NCI-H1092 (cell line): Measurements from ENCODE around the gene TRIO.

Source experiments
- DNase-seq: peaks from one replicate; lab custom pipeline; 2025; lab: John Stamatoyannopoulos, UW

Gene TRIO

DNA sequence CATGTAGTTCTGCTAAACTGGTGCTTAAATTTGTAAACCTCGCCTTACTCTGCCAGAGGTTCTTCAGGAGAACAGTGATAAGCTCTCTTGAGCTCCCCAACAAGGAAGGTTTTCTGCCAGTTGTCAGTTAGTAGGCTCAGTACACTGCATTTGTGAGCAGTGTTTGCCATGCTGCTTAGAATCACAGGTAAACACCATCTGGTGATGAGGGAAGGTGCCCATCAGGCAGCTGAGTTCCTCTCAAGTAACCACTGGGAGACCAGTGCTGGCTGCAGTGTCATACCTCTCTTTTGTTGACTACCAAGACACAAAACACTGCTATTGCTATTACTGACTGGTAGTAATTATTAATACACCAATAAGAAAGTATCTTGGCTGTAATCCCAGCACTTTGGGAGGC lies 252.3 kb downstream of the TRIO start:
- no peak for DNase-seq

DNA sequence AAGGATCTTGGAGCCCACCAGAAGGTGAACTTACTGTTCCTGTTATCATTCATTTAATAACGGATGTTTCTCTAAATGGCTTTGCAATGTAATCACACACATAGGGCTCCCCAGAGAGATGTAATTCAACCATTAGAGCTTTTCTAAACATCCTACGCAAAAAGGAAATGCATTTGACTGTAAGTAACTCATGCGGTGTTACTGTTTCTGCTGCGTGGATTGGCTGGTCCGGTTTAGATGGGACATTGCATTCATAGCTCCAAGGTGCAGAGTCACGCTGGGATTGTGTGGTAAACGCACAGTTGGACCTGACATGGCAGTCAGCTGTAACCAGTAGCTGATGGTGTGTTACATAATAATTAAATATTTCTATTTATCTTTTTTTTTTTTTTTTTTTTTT lies 252.9 kb downstream of the TRIO start:
- no peak for DNase-seq

DNA sequence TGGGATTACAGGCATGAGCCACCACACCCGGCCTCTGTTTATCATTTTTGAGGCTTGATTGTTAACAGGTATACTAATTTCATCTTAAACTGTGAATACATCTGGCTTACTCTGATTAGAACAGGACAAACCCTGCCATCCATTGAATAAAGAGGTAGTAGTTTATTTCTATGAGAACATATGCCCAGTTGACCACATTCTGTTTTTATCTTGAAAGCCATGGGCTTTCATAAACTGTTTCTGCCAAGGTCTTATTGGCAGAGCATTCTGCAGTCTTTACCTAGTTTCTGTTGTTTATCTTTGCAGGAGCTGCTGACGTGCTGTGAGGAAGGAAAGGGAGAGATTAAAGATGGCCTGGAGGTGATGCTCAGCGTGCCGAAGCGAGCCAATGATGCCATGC lies 253.6 kb downstream of the TRIO start:
- DNase-seq = no peak

DNA sequence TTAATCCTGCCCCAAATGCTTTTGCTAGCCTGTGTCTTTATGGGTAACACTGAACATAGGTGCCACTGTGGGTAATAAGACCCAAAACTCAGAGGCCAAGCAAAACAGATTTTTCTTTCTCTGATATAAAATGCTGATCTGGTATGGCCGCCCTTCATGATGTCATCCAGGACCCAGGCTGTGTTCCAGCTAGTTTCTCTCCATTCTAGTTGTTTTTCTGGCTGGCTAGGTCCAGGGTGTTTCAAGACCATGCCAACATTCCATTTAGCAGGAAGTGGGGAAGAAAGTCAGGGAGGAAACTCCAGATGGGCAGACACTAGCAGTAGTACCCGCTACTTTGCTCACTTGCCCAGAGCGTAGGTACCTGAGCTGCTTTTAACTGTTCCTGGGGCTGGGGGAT lies 254.6 kb downstream of the TRIO start:
- no peak for DNase-seq

DNA sequence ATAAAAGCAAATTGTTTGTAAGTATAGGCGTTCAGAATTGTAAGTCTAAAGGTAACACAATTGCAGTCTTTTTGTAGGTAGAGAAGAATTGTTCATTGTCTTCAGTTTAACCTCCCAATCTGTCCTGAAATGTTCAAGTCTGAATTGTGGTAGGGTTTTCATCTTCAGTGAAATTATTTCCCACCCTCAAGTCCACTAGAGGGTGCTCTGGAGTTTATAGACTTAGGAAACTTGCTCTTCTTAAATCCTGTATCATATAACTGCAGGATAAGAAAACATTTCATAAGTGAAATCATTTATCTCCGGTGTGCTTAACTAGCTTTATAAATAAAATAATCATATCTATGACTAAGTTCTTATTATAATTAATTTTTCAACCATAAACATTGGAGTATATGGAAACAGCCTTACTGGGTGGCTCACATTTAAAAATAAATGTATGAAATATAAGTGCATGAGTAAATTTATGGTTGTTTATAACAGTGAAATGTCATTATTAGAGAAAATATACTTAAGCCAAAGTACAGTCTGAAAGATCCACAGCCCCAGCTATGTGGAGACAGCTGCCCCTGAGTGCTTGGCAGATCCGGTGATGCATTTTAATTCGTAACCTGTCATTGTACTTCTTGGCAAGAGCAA lies 256.0 kb downstream of the TRIO start:
- DNase-seq = peak; percentile 44

DNA sequence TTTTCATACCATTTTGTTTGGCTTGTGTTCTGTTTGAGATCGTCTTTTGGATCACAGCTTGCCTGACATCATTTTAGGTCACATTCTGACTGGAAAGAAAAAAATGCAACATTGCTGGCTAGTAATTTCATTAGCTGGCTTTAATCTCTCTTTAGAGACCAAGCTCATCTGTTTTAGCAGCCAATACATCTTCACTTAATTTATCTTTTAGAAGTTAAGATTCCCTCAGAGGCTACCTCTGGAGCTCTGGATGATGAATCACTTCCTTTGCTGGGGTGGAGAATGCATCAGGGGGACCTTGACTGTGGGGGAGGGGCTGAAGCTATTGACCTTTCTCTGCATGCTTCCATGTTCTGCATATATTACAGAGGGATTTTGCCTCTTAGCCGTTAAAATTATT lies 256.9 kb downstream of the TRIO start:
- no peak for DNase-seq

DNA sequence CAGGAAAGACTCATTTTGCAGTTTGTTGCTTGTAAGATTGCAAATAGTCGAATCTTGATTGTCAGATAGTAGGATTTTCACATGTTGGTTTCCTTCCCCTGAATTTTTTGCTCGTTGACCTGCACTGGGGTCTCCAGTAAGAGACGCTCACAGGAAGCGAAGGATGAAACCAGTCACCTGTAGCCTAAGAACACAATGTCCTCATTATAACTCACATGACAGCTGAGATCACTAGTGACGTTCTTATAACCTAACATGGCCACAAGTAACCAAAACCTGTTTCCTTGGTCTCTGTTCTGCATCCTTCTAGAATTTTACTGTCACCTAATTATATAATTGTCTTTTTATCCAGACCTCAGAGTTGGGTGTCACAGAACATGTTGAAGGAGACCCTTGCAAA lies 257.5 kb downstream of the TRIO start:
- DNase-seq = no peak

DNA sequence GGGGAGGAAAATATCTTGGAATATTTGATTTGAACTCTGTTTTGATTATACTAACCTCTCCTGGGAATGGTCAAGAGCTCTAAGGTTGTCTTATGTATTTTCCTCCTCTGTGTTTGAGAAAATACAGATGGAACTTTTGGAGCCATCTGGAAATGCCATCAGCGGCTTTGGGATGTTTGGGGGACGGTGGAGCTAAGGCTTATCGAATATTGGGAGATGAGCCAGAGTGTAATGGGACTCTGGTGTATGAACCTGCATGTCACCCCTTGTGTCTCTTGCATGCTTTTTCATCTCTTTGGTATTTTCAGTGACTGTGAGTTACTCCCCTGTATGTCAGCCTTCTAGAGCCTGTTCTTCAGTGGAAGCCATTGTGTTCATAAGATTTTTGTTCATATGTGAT lies 258.5 kb downstream of the TRIO start:
- DNase-seq = no peak

DNA sequence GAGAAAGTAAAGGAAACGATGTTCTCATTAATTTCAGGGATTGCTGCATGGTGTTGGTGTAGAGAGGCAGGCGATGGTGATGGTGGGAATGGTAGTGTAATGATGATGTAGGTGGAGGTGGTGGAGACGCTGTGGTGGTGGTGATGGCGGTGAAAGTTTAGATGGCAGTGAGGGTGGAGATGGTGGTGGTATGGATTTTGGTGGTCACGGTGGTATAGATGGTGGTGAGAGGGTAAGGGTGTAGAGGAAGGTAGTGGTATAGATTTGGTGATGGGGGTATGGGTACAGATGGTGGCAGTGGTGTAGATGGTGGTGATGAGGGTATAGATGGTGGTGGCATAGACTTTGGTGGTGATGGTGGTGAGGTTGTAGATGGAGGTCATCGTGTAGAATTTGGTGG lies 259.3 kb downstream of the TRIO start:
- no peak for DNase-seq

DNA sequence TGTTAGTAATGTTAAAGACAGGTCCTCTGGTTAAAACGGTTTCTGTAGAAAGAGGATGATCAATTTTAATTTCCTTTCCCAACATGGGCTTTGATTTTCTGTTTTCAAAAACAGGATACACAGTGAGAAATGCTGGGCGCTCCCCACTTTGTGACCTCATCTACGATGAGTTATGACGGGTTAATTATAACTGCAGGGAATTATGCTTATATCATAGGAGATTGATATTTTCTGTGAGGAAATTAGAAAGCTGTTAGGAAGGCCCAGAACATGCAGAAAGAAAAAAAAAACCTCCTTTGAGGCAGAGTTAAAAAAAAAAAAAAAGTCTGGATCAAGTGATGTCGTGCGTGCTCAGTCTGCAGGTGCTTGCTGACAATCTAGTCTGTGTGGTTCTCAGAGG lies 261.6 kb downstream of the TRIO start:
- DNase-seq = no peak

DNA sequence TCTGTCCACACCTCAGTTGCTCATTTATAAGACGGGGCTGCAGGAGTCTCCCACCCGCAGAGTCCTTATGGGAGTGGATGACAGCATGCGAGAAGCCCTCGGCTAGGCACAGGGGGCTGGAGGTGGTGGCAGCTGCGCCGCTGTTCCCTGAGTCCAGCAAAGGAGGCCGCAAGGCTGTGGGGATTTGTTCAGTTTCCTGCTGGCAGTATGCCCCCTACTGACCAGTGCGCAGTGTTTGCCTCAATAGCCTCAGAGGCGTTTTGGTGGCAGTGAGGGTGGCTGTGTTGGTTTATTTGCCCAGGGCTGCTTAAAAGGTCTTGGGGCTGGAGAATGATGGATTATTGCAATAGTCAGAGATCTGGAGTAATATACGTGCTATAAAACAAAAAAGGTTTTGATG lies 262.1 kb downstream of the TRIO start:
- no peak for DNase-seq

DNA sequence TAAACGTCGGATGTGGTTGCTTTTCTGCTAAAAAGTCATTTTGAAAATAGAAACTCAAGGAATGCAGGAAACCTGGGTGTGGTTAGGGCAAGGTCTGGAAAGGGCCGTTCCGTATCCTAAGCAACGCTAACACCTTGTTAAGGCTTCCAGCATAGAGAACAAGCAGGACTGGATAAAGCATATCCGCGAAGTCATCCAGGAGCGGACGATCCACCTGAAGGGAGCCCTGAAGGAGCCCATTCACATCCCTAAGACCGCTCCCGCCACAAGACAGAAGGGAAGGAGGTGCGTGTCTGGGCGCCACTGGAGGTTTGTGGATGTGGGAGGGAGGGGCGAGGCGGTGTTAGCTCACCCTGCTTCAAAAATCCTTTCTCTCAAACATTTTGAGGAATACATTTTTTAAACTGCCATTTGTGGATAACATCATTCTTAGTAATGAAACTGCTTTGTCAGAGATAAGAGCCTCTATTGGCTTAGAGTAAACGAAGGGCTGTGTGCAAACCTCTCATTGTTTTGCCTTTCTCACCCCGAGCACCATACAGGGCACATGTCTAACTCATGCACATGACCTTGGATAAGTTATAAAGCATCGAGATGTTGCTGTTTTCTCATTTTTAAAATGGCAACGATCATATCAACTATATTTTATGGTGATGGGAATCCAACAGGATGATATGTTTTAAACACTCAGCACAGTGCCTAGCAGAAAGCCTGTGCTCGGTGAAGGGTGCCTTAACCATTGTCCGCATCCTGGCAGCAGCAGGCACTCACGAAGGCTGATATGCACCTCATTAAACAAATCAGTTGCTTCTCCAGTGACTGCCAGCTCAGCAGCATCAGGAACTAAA lies 262.8 kb downstream of the TRIO start:
- DNase-seq = no peak

DNA sequence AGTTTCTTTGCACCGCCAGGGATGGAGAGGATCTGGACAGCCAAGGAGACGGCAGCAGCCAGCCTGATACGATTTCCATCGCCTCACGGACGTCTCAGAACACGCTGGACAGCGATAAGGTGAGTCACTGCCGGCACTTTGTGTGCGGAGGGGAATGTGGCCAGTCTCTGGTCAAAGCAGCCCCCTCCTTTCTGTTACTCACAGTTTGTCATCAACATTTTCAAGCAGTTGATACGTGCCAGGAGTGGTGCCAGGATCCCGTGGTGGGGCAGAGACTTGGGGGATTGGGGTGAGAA lies 263.4 kb downstream of the TRIO start:
- DNase-seq = no peak

DNA sequence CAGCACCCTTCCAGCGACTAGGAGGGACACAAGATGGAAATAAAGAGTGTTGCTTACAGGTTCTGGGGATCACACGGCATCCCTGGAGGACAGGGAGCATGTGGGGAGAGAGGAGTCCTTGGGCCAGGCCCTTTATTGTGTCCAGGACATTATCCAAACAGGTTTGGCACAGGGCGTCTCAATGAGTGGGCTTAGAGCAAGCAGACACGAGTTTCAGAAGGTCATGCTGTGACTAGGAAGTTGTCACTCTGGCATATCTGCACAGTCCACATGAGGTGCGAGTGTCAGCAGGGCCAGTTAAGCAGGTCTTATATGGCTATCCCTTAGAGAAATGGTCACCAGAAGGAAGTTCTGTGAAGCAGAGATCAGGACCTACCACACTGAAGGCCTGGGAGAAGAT lies 263.9 kb downstream of the TRIO start:
- no peak for DNase-seq

DNA sequence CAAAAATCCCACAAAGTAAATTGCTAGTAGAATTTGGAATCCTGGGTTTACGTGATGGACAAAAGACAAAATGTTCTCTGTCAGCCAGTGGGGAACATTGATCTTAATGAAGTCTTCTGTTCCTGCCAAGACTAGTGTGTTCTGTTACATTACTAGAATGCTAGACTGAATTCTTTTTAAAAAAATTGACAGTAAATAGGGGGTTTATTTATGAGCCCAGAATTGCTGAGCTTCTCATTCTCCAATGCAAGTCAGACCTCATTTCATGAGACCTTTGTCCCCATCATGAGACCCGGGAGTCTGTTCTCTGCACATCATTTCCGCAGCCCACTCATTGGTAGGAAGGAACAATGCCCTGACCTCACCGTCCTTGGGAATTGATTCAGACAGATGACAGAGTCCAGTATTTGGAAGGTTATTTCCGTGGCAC lies 264.6 kb downstream of the TRIO start:
- DNase-seq = no peak

DNA sequence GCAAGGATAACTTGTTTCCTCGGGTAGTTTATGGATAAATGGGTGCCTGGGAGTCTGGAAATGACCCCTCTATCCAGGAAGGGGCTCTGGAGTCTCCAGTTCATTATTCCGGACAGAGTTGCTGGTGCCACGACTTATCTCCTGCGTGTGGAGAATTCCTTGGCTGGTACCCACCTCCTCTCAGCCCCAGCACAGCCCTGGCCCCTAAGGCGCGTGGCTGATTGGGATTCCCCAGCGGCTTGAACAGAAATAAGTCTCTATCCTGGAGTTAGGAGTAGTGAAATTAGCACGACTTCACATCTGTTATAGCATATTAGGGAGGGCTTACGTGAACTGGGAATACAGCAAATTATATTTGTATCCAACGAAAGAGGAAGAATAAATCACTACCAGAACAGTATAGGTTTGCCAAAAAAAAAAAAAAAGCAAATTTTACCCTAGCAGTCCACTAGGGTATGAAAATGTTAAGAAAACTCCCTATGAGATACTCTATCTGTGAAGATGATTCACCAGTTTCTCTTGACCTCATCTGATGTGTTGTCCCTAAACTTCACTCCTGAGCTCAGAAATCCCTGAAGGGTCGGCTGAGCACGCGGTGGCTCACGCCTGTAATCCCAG lies 265.9 kb downstream of the TRIO start:
- no peak for DNase-seq

DNA sequence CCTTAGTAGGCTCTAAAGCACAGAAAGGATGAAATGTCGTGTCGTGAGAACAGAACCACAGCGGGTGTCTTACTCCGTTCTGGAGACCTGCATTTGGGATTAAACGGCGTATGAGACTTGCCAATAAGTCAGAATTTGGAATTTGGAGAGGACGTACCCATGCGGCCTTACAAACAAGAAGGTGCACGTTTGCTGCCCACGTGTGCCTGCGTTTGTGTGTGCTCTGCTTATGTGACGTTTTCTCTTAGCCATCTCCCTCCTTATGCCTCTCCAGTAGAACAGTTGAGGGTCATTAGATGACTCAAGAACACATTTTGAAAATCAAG lies 266.9 kb downstream of the TRIO start:
- no peak for DNase-seq

DNA sequence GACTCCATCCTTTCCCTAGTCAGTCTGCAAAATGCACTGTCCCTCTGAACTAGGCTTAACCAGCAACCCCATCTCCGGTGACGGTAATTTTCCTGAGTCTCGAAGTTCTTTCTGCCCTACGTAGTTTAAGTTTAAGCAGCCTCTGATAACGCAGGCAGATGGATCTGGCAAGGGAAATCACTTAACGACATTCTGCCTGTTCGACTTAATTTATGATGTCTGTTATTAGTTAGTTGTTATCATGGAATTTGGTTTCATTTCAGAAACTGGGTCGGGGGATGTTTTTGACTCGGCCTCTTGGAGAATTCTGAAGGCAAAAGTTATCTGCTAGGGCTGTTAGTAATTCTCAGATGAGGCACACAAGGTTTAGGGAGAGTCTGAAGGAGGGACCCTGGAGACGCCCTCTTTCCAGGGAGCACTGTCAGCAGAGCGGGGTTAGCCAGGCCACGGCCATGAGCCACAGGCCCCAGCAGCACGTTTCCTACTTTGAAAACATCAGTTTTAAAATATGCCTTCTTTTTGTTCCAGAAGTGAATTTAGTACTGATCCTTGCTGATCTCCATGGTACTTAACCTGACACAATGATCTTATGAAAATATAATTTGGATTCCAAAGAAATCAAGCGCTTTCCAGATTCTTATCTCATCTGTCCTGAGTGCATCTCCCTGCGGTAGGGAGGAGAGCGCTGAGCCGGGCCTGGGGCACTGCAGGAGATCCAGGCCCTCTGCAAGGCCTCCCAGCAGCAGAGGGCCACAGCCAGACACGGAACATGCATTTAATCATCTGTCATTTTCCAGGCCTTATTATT lies 267.5 kb downstream of the TRIO start:
- no peak for DNase-seq

DNA sequence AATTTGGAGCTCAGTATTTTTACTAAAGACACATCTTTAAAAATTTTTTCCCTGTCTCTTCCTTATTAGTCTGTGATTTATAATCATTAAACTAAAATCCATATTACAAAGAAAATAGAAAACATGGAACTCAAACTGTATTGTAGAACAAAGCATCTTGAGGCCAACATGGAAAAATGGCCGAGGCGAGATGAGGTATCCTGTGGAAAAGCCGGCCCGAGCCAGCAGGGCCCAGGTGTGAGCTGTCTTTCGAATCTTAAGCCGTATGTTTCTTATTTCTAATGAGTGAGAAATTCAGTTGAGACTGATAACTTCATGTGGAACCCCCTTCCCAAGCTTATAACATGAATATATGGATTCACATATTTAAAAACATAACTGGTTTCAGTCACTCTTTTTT lies 268.1 kb downstream of the TRIO start:
- DNase-seq = no peak

DNA sequence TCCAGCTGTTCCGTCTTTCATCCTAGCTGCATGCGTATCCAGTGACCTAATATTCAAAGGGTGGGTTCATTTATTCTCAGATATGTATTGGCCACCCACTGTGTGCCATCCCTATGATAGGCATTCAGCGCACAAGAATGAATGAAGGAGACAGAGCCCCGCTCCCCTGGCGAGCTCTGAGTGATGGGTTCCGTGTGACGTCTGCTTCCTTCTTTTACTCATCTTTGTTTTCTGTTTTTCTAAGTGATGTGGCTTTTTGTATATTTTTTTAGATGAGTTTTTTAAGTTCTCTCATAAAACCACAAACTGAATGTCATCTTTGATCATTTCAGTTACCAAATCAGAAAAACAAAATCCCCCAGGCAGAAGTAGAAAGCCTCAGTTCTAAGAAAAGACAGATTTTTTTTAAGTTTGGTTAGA lies 270.2 kb downstream of the TRIO start:
- no peak for DNase-seq

DNA sequence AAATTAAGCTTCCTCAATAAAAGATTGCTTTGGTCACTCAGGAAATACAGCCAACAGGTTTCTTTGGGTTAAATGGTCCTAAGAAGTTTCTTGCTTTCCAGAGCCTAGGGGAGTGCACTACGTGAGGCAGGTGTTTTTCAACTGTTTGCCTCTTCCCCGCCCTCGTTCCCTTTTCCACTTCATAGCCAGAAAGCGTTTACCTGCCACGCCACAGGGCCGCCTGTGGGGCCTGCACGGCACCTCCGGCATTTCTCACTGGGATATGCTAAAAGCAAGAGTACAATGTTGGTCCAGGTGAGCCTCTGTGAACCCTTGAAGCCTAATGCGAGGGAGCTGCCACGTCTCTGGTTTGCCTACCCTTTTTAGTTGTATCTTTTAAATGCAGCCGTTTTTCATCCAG lies 270.9 kb downstream of the TRIO start:
- DNase-seq = no peak

DNA sequence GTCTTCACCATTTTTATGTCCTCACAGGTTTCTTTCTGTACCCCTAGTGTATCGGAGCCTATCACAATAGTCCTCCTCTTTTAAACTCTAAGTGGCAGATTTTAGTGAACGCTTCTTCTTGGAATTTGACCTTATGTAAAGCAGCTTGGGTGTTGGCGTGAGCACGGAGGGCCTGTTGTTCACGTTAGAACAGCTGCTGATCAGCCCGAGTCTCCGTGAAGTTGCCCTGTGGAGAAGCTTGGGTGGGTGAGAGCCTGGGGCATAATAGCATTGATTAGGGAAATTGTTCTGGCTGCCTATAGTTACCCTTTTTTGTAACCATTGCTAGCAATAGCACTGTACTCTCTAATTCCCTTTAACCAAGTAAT lies 271.5 kb downstream of the TRIO start:
- DNase-seq = no peak
